PFSK-1 (cell line): ENCODE data around the gene RNU6-1.

Experiments used
- FOXP2 ChIP-seq: optimal IDR thresholded peaks from 2 replicates; pipeline ENCODE3; 2011; ENCODE audit warnings: borderline replicate concordance, control low read depth, inconsistent platforms; ENCODE audit not compliant: insufficient read depth; ENCODE audit errors: extremely low read length, extremely low read depth
- POLR2AphosphoS5 ChIP-seq: IDR thresholded peaks from 2 replicates; pipeline ENCODE4 v1.6.1; 2012; ENCODE audit warnings: low read depth, mild to moderate bottlenecking, control low read depth, low read length, moderate library complexity
- REST ChIP-seq, 2 experiments: IDR thresholded peaks; 2 replicates each; pipeline versions ENCODE4 v1.6.1 to v1.8.0; 2011 to 2012; ENCODE audit warnings: low read depth in 2 of 2, low read length in 2 of 2, control low read depth in 1 of 2, inconsistent platforms in 1 of 2, mild to moderate bottlenecking in 1 of 2, moderate library complexity in 1 of 2; ENCODE audit not compliant: insufficient read depth in 1 of 2
- SIN3A ChIP-seq: IDR thresholded peaks from 2 replicates; pipeline ENCODE4 v1.6.1; 2012; ENCODE audit warnings: mild to moderate bottlenecking, low read length, moderate library complexity, borderline replicate concordance; ENCODE audit not compliant: insufficient read depth
- TAF1 ChIP-seq: IDR thresholded peaks from 2 replicates; pipeline ENCODE4 v1.6.1; 2012; ENCODE audit warnings: low read length, control low read depth, borderline replicate concordance; ENCODE audit not compliant: insufficient read depth

GRCh38 chr15:67790610-67791319 lies 49.1 kb downstream of the RNU6-1 start:
- TF ChIP-seq TAF1 (no peak), POLR2AphosphoS5 (no peak), SIN3A (no peak), REST (IDR thresholded peaks at IDR 0.05; ENCODE audit: insufficient read depth in 1 of 2, low read depth in 2 of 2, low read length in 2 of 2) (no peak), FOXP2 (no peak)
